ES-I3 (cell line): ENCODE results near the gene STAP1.
"Not testable (repeated sequence)": the region's sequence is repeated elsewhere in the genome, so short reads cannot be mapped to it uniquely, and the experiment has no call there.

ENCODE experiments used
- H3K36me3 ChIP-seq: 2 replicates; pipeline ENCODE4 v1.6.1; 2013; ENCODE audit warnings: mild to moderate bottlenecking, low read length, control low read depth, moderate library complexity; ENCODE audit not compliant: insufficient read depth
- H3K4me1 ChIP-seq: 2 replicates; pipeline ENCODE4 v1.6.1; 2013; ENCODE audit warnings: mild to moderate bottlenecking, control low read depth, low read length; ENCODE audit not compliant: insufficient read depth
- H3K9ac ChIP-seq: 2 replicates; pipeline ENCODE4 v1.6.1; 2013; ENCODE audit warnings: low read depth, mild to moderate bottlenecking, low read length, moderate library complexity
- H3K9me3 ChIP-seq: 2 replicates; pipeline ENCODE4 v1.6.1; 2013; ENCODE audit warnings: mild to moderate bottlenecking, low read length, moderate library complexity; ENCODE audit not compliant: control insufficient read depth, insufficient read depth

The STAP1 gene

GRCh38 chr4:67558493-67558892 lies at the start of gene STAP1:
Gene STAP1 (plus strand): TSS chr4:67558727. CDS start chr4:67558810, 83 bp downstream.
- H3K4me1 ChIP-seq, result no peaks in the 10 kb centered on the region
- H3K9me3 ChIP-seq, result no peaks in the 10 kb centered on the region
- H3K36me3 ChIP-seq, result no peaks in the 10 kb centered on the region
- no peak within 1 kb of the TSS for H3K9ac ChIP-seq

- H3K4me1 ChIP-seq, result no peaks in the 10 kb centered on the region
- H3K36me3 ChIP-seq, result peaks cover 12% of the 10 kb centered on the region
- no peaks in the 10 kb centered on the region for H3K9me3 ChIP-seq
- H3K9ac ChIP-seq, result no peak overlapping the region
Measured at GRCh38 chr4:67512501-67512900, 46.0 kb upstream of the STAP1 start.

GRCh38 chr4:67520141-67520540 lies 38.4 kb upstream of the STAP1 start:
- H3K4me1 ChIP-seq, result no peaks in the 10 kb centered on the region
- no peaks in the 10 kb centered on the region for H3K9me3 ChIP-seq
- H3K36me3 ChIP-seq, result no peaks in the 10 kb centered on the region
- H3K9ac ChIP-seq, result no peak overlapping the region

- no peaks in the 10 kb centered on the region for H3K9me3 ChIP-seq
- H3K36me3 ChIP-seq, result no peaks in the 10 kb centered on the region
- H3K9ac ChIP-seq, result no peak overlapping the region
- no peaks in the 10 kb centered on the region for H3K4me1 ChIP-seq
Measured at GRCh38 chr4:67521506-67521905, 37.0 kb upstream of the STAP1 start.

GRCh38 chr4:67522230-67522629 lies 36.3 kb upstream of the STAP1 start:
- H3K4me1 ChIP-seq, result no peaks in the 10 kb centered on the region
- H3K36me3 ChIP-seq, result no peaks in the 10 kb centered on the region
- H3K9me3 ChIP-seq, result no peaks in the 10 kb centered on the region
- H3K9ac ChIP-seq, result no peak overlapping the region

- H3K4me1 ChIP-seq, result no peaks in the 10 kb centered on the region
- no peaks in the 10 kb centered on the region for H3K9me3 ChIP-seq
- no peaks in the 10 kb centered on the region for H3K36me3 ChIP-seq
- no peak overlapping the region for H3K9ac ChIP-seq
Measured at GRCh38 chr4:67522851-67523671, 35.5 kb upstream of the STAP1 start.

GRCh38 chr4:67524140-67524539 lies 34.4 kb upstream of the STAP1 start:
- not testable (repeated sequence) for H3K36me3 ChIP-seq, H3K4me1 ChIP-seq, H3K9ac ChIP-seq, H3K9me3 ChIP-seq

- H3K4me1 ChIP-seq, result no peaks in the 10 kb centered on the region
- peaks cover 2% of the 10 kb centered on the region; the same call in 1 of the 2 replicates for H3K9me3 ChIP-seq
- no peak overlapping the region for H3K9ac ChIP-seq
- H3K36me3 ChIP-seq, result peaks cover 6% of the 10 kb centered on the region; the same call in 1 of the 2 replicates
Measured at GRCh38 chr4:67531379-67531962, 27.1 kb upstream of the STAP1 start.

- H3K9ac ChIP-seq, H3K36me3 ChIP-seq, H3K4me1 ChIP-seq, H3K9me3 ChIP-seq: not testable (repeated sequence)
Measured at GRCh38 chr4:67532397-67532796, 26.1 kb upstream of the STAP1 start.

GRCh38 chr4:67533112-67533511 lies 25.4 kb upstream of the STAP1 start:
- H3K4me1 ChIP-seq, result no peaks in the 10 kb centered on the region
- no peak overlapping the region for H3K9ac ChIP-seq
- H3K36me3 ChIP-seq, result peaks cover 11% of the 10 kb centered on the region; the same call in 1 of the 2 replicates
- H3K9me3 ChIP-seq, result peaks cover 2% of the 10 kb centered on the region; the same call in 1 of the 2 replicates

GRCh38 chr4:67535280-67535840 lies 23.2 kb upstream of the STAP1 start:
- peaks cover 11% of the 10 kb centered on the region for H3K36me3 ChIP-seq
- no peak overlapping the region for H3K9ac ChIP-seq
- peaks cover 2% of the 10 kb centered on the region; the same call in 1 of the 2 replicates for H3K9me3 ChIP-seq
- no peaks in the 10 kb centered on the region for H3K4me1 ChIP-seq

GRCh38 chr4:67539830-67540229 lies 18.7 kb upstream of the STAP1 start:
- Histone ChIP-seq H3K4me1 (peaks cover 4% of the 10 kb centered on the region; the same call in 1 of the 2 replicates), H3K9ac (no peak overlapping the region), H3K36me3 (peaks cover 5% of the 10 kb centered on the region; the same call in 1 of the 2 replicates), H3K9me3 (no peaks in the 10 kb centered on the region)

- H3K9me3 ChIP-seq, result no peaks in the 10 kb centered on the region
- H3K36me3 ChIP-seq, result peaks cover 5% of the 10 kb centered on the region; the same call in 1 of the 2 replicates
- H3K4me1 ChIP-seq, result peaks cover 4% of the 10 kb centered on the region; the same call in 1 of the 2 replicates
- H3K9ac ChIP-seq, result no peak overlapping the region
Measured at GRCh38 chr4:67542076-67542475, 16.5 kb upstream of the STAP1 start.

GRCh38 chr4:67545199-67546003 lies 13.1 kb upstream of the STAP1 start, which contains the start of gene CENPC:
Gene CENPC (minus strand): TSS chr4:67545503. CDS start chr4:67545355, 148 bp downstream.
- H3K9me3 ChIP-seq, result no peaks in the 10 kb centered on the region
- peak within 1 kb of the TSS; percentile 94 for H3K9ac ChIP-seq
- no peaks in the 10 kb centered on the region for H3K36me3 ChIP-seq
- peaks cover 4% of the 10 kb centered on the region; the same call in 1 of the 2 replicates for H3K4me1 ChIP-seq
